Endodermal cell (in vitro differentiated cells): ENCODE measurements around the gene AGT. TPM values are rescaled to one million over a fixed set of nuclear protein-coding genes. Genes with fewer than 3 reads are reported as not detected.

ENCODE experiments used
- DNase-seq: peaks from one replicate; pipeline ENCODE4 v3.0.0-alpha.2; 2017
- H3K27ac ChIP-seq: 2 replicates; pipeline ENCODE4 v1.5.1; 2013; ENCODE audit warnings: mild to moderate bottlenecking, low read depth, low read length, moderate library complexity
- H3K27me3 ChIP-seq: 2 replicates; pipeline ENCODE4 v1.6.1; 2013; ENCODE audit warnings: mild to moderate bottlenecking, low read length, moderate library complexity; ENCODE audit not compliant: insufficient read depth, control insufficient read depth, poor library complexity, severe bottlenecking
- H3K36me3 ChIP-seq: 2 replicates; pipeline ENCODE4 v1.7.0; 2013; ENCODE audit warnings: mild to moderate bottlenecking, low read length, moderate library complexity; ENCODE audit not compliant: control insufficient read depth, insufficient read depth
- H3K4me1 ChIP-seq: one replicate; pipeline ENCODE4 v1.7.0; 2013; ENCODE audit warnings: low read length; ENCODE audit not compliant: control insufficient read depth, insufficient read depth
- H3K4me3 ChIP-seq: 2 replicates; pipeline ENCODE4 v1.5.1; 2013; ENCODE audit warnings: mild to moderate bottlenecking, low read length, moderate library complexity
- H3K9ac ChIP-seq: 2 replicates; pipeline ENCODE4 v1.6.1; 2013; ENCODE audit warnings: mild to moderate bottlenecking, low read length, moderate library complexity; ENCODE audit not compliant: poor library complexity, severe bottlenecking; ENCODE audit errors: extremely low read depth
- H3K9me3 ChIP-seq: 2 replicates; pipeline ENCODE4 v1.6.1; 2013; ENCODE audit warnings: mild to moderate bottlenecking, low read length, moderate library complexity; ENCODE audit not compliant: control insufficient read depth
- H3K27ac Mint-ChIP-seq: 2 replicates; pipeline ENCODE4 v1.8.0; 2020; ENCODE audit warnings: mixed read lengths
- H3K27me3 Mint-ChIP-seq: 2 replicates; pipeline ENCODE4 v1.8.0; 2021; ENCODE audit warnings: mild to moderate bottlenecking, mixed read lengths; ENCODE audit not compliant: insufficient read depth
- H3K36me3 Mint-ChIP-seq: 2 replicates; pipeline ENCODE4 v1.8.0; 2020; ENCODE audit warnings: low read depth, mixed read lengths
- H3K4me1 Mint-ChIP-seq: 2 replicates; pipeline ENCODE4 v1.8.0; 2020; ENCODE audit warnings: mixed read lengths
- H3K4me3 Mint-ChIP-seq: 2 replicates; pipeline ENCODE4 v1.8.0; 2020; ENCODE audit warnings: mild to moderate bottlenecking, moderate library complexity, mixed read lengths
- H3K9me3 Mint-ChIP-seq: 2 replicates; pipeline ENCODE4 v1.8.0; 2020; ENCODE audit warnings: mild to moderate bottlenecking, mixed read lengths
- WGBS, 2 experiments: methylation state at CpG; one replicate each; pipeline versions ENCODE4 v1.1.5 to v1.1.7; 2013; ENCODE audit warnings: missing lambda C conversion rate in 2 of 2, mixed read lengths in 1 of 2; ENCODE audit not compliant: insufficient coverage in 1 of 2, insufficient read length in 1 of 2; 5-methylcytosine and 5-hydroxymethylcytosine counted together
- total RNA-seq, 2 donors: library from RNA; stranded (reverse); fragmentation: NEBNext Ultra II Directional in 1 of 2; extraction: Animal tissue kit (Norgen Biotek cat#: 25700) in 1 of 2; gene quantifications; 2 replicates in 1 of 2; 3 replicates in 1 of 2; pipeline ENCODE4 v1.2.1, GENCODE V29; 2021
- TF ChIP-seq, protein P1 (sequence below): fragments of 200-600 bp; sonication (generic); conservative IDR thresholded peaks from 2 replicates; pipeline ENCODE4 v1.5.0; 2021; ENCODE audit warnings: antibody characterized with exemption, mild to moderate bottlenecking

Gene AGT
- total RNA-seq, 2 donors from 2014 or later, result not detected

- 94 to 97% methylated on average over 10 to 12 of the region's 12 CpGs for WGBS, 2 experiments
- Mint-ChIP-seq H3K4me1 (peaks cover 8% of the 10 kb centered on the region), H3K27me3 (peaks cover 7% of the 10 kb centered on the region), H3K9me3 (peaks cover 5% of the 10 kb centered on the region), H3K36me3 (no peaks in the 10 kb centered on the region), H3K4me3 (no peak overlapping the region), H3K27ac (no peak overlapping the region)
- Histone ChIP-seq H3K27me3 (no peaks in the 10 kb centered on the region), H3K4me1 (no peaks in the 10 kb centered on the region), H3K4me3 (no peak overlapping the region), H3K36me3 (no peaks in the 10 kb centered on the region), H3K9ac (no peak overlapping the region), H3K9me3 (peaks cover 10% of the 10 kb centered on the region), H3K27ac (no peak overlapping the region)
- no peak for DNase-seq
- TF ChIP-seq, protein P1, sequence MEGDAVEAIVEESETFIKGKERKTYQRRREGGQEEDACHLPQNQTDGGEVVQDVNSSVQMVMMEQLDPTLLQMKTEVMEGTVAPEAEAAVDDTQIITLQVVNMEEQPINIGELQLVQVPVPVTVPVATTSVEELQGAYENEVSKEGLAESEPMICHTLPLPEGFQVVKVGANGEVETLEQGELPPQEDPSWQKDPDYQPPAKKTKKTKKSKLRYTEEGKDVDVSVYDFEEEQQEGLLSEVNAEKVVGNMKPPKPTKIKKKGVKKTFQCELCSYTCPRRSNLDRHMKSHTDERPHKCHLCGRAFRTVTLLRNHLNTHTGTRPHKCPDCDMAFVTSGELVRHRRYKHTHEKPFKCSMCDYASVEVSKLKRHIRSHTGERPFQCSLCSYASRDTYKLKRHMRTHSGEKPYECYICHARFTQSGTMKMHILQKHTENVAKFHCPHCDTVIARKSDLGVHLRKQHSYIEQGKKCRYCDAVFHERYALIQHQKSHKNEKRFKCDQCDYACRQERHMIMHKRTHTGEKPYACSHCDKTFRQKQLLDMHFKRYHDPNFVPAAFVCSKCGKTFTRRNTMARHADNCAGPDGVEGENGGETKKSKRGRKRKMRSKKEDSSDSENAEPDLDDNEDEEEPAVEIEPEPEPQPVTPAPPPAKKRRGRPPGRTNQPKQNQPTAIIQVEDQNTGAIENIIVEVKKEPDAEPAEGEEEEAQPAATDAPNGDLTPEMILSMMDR, result no peak
Observed at GRCh38 chr1:230739564-230740290, 25.8 kb upstream of the AGT start.

DNA sequence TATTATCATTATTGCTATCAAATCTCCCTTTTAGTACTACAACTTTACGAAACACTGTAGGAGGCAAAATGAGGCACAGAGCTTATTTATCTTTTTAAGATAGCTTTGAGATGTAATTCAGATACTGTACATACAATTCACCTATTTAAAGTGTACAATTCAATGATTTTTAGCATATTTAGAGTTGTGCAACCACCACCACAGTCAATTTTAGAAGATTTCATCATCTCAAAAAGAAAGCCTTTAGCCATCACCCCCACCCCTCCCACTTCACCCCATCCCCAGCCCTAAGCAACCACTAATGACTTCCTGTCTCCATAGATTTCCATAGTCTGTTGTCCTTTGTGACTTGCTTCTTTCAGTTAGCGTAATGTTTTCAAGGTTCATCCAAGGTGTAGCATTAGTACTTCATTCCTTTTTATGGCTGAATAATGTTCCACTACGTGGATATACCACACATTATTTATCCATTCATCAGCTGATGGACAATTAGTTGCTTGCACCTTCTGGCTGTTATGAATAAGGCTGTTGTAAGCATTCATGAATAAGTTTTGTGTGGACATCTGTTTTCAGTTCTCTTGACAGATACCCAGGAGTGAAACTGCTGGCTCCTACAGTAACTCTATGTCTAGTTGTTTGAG is 23.8 kb upstream of the AGT start:
- Mint-ChIP-seq H3K4me1 (no peaks in the 10 kb centered on the region), H3K27ac (no peak overlapping the region), H3K4me3 (no peak overlapping the region), H3K27me3 (peaks cover 7% of the 10 kb centered on the region), H3K36me3 (no peaks in the 10 kb centered on the region), H3K9me3 (peaks cover 5% of the 10 kb centered on the region)
- DNase-seq, result no peak
- H3K27ac ChIP-seq, result no peak overlapping the region
- TF ChIP-seq, protein P1, result no peak
- peaks cover 10% of the 10 kb centered on the region for H3K9me3 ChIP-seq
- no peaks in the 10 kb centered on the region for H3K27me3 ChIP-seq
- no peaks in the 10 kb centered on the region for H3K36me3 ChIP-seq
- H3K9ac ChIP-seq, result no peak overlapping the region
- no peak overlapping the region for H3K4me3 ChIP-seq
- H3K4me1 ChIP-seq, result no peaks in the 10 kb centered on the region
- 83 to 87% methylated on average over 1 to 2 of the region's 3 CpGs for WGBS, 2 experiments

DNA sequence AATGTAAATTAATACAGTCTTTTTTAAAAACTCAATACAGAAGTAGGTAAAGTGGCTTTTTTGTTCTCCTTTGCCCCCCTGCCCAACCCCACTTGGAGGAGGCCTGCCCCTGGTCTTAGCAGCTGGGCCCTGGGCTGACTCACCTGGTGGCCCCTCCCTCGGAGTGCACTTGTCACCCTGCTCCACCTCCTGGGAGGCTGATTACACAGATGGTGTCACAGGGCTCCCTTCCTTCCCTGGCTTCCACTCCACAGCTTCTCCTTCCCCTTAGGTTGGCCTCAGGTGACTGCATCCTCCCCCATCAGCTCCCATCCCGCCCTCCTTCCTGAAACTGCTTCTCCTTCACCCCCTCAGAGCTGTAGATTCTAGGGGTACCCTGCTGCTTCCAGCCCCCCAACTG is 21.5 kb upstream of the AGT start:
- Histone ChIP-seq H3K27me3 (no peaks in the 10 kb centered on the region), H3K4me3 (no peak overlapping the region), H3K27ac (no peak overlapping the region), H3K4me1 (no peaks in the 10 kb centered on the region), H3K9me3 (peaks cover 10% of the 10 kb centered on the region), H3K9ac (no peak overlapping the region), H3K36me3 (no peaks in the 10 kb centered on the region)
- Mint-ChIP-seq H3K4me3 (no peak overlapping the region), H3K36me3 (no peaks in the 10 kb centered on the region), H3K27me3 (peaks cover 5% of the 10 kb centered on the region), H3K27ac (no peak overlapping the region), H3K4me1 (no peaks in the 10 kb centered on the region), H3K9me3 (peaks cover 5% of the 10 kb centered on the region)
- WGBS, 2 experiments, result 78% methylated on average over 2 of the region's 2 CpGs; no CpG with 5 or more reads in 1 of the 2 experiments
- no peak for DNase-seq
- TF ChIP-seq, protein P1, result no peak
